Tibial artery (tissue), 4 donors: ENCODE data around the gene MAGI2.

Experiments used
- DNase-seq, 2 donors: peaks; one replicate each; pipeline ENCODE4 v3.0.0-alpha.2; 2019
- H3K27ac ChIP-seq, 2 donors: fragments of 200-600 bp; sonication (generic) in 1 of 2; 1 replicate in 1 of 2; 2 replicates in 1 of 2; pipeline ENCODE4 v1.5.1; 2018 to 2019; ENCODE audit warnings: mild to moderate bottlenecking in 1 of 2
- H3K27me3 ChIP-seq, 2 donors: fragments of 200-600 bp; sonication (generic) in 1 of 2; one replicate each; pipeline versions ENCODE4 v1.5.1 to v1.6.0; 2016 to 2019
- H3K36me3 ChIP-seq, 3 donors: fragments of 200-600 bp; sonication (generic) in 2 of 3; one replicate each; pipeline ENCODE4 v1.5.1; 2016 to 2019; ENCODE audit warnings: mild to moderate bottlenecking in 2 of 3
- H3K4me1 ChIP-seq, 4 donors: fragments of 200-600 bp; sonication (generic) in 2 of 4; 1 replicate in 3 of 4; 2 replicates in 1 of 4; pipeline ENCODE4 v1.5.1; 2016 to 2019
- H3K4me3 ChIP-seq, 2 donors: fragments of 200-600 bp; sonication (generic) in 1 of 2; 1 replicate in 1 of 2; 2 replicates in 1 of 2; pipeline ENCODE4 v1.5.1; 2018 to 2019; ENCODE audit warnings: mild to moderate bottlenecking in 2 of 2
- H3K9me3 ChIP-seq, 3 donors: fragments of 200-600 bp; sonication (generic) in 1 of 3; one replicate each; pipeline ENCODE4 v1.5.1; 2016 to 2019
- CTCF ChIP-seq, 2 experiments: fragments of 200-600 bp in 1 of 2; fragments of 450-650 bp in 1 of 2; IDR thresholded peaks; one replicate each; pipeline ENCODE4 v1.5.1; 2017 to 2019; ENCODE audit warnings: antibody characterized with exemption in 2 of 2, mild to moderate bottlenecking in 1 of 2, moderate library complexity in 1 of 2
- intact Hi-C: fragments of 100-400 bp; cut with DNase I; formaldehyde crosslinking; loops from one replicate; pipeline ENCODE4 v1.15.0; 2023; ENCODE audit warnings: low total_unique reads

MAGI2 gene

GRCh38 chr7:78020136-78020873 is 1433.2 kb downstream of the MAGI2 start:
- Histone ChIP-seq H3K9me3 (no peaks in the 10 kb centered on the region), H3K27ac (peak overlapping the region; percentile 90 to 98), H3K4me1 (peaks cover 0 to 30% (median 14%) of the 10 kb centered on the region in 4 donors), H3K36me3 (no peaks in the 10 kb centered on the region), H3K4me3 (peak overlapping the region; percentile 61 to 67), H3K27me3 (no peaks in the 10 kb centered on the region)
- DNase-seq: peak; percentile 66 to 78
- intact Hi-C loops: no loop called here
- peak; percentile 62 to 74 for TF ChIP-seq CTCF (IDR thresholded peaks at IDR 0.05)

DNA sequence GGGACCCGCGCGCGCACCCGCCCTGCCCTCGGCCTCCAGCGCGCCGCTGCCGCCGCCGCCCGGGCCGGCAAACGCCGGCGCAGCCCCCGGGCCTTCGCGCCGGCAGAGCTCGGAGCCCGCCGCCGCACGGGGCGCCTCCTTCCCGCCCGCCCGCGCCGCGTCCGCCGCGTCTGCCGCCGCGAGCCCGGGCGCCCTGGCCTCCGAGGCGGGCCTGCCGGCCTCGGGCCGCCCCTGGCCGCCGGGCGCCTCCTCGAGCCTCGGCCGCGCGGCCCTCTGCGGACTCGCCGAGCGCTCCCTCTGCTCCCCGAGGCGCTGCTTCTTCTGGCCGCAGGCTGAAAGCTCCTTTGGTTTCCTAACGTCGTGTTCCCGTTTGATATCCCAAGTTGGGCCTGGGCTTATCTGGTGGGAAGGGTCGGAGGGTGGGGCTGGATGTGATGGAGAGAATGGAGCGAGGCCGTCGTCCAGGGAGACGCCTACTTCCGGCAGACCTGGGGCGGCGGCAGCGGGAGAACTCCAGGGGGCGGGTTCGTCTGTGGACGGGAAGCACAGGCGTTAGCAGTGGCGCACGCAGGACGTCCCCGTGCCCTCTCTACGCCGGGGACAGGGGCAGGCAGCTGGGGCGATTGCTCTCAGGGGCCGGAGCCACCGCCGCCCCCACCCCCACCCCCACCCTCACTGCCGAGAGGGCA is 1433.9 kb downstream of the MAGI2 start:
- peak; percentile 95 to 97 for DNase-seq
- Histone ChIP-seq H3K4me1 (peaks cover 0 to 30% (median 14%) of the 10 kb centered on the region in 4 donors), H3K36me3 (no peaks in the 10 kb centered on the region), H3K9me3 (no peaks in the 10 kb centered on the region), H3K27ac (peak overlapping the region; percentile 90 to 98), H3K4me3 (peak overlapping the region; percentile 61 to 68), H3K27me3 (no peaks in the 10 kb centered on the region)
- no peak for TF ChIP-seq CTCF (IDR thresholded peaks at IDR 0.05)
- intact Hi-C loops: loop anchor here (5.0 kb wide), 1 partner anchor 217 kb away; no protein-coding TSS in a partner anchor

DNA sequence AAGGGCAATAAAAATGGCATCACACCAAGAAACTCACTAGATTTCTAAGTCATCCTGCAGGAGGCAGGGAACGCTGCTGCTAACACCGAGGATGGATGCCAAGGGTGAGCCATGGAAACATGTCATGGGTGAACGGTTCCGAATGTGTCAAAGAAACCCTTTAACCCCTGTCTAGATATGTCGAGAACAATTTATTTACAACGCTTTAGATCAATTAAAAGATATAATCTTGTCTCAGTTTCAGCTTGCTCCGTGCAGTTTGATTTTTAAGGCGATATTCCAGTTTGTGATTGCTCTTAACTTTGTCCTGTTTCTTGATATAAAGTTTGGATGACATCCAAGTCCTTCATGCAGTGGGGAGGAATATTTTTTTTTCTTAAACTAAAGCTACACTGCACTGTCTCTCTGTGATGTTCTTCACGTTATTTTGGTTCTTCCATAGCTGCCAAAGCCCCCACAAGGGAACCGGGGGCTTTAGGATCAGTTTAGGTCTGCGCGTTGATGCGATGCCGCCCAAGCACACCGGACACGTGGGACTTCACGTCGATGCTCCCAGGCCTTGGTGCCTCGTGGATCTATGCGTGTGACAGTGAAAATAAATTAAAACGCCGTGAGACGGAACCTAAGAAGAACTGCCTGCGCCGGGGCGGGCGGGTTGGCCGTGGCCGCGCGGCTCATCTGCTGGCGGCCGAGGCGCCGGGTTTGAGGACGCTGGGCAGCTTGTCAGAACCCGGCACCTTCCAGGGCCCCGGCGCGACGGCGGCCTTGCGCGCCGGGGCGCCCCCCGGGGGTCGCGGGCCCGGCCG is 1434.6 kb downstream of the MAGI2 start:
- peak; percentile 59 to 67 for DNase-seq
- Histone ChIP-seq H3K36me3 (no peaks in the 10 kb centered on the region), H3K27ac (peak overlapping the region; percentile 81 to 86), H3K4me3 (peak overlapping the region; percentile 61 to 68), H3K9me3 (no peaks in the 10 kb centered on the region), H3K27me3 (no peaks in the 10 kb centered on the region), H3K4me1 (peaks cover 0 to 30% (median 14%) of the 10 kb centered on the region in 4 donors)
- intact Hi-C loops: loop anchor here (5.0 kb wide), 1 partner anchor 217 kb away; no protein-coding TSS in a partner anchor
- peak; percentile 4 to 31 for TF ChIP-seq CTCF (IDR thresholded peaks at IDR 0.05)

GRCh38 chr7:78017591-78018100 is 1435.8 kb downstream of the MAGI2 start:
- intact Hi-C loops: loop anchor here (5.0 kb wide), 1 partner anchor 215 kb away; no protein-coding TSS in a partner anchor
- peak overlapping the region in 1 of 2 donors; percentile 68 for H3K4me3 ChIP-seq
- H3K27ac ChIP-seq: no peak overlapping the region
- DNase-seq: no peak
- H3K36me3 ChIP-seq: no peaks in the 10 kb centered on the region
- TF ChIP-seq CTCF (IDR thresholded peaks at IDR 0.05): no peak
- H3K27me3 ChIP-seq: no peaks in the 10 kb centered on the region
- H3K9me3 ChIP-seq: no peaks in the 10 kb centered on the region
- H3K4me1 ChIP-seq: peaks cover 0 to 30% (median 14%) of the 10 kb centered on the region in 4 donors
